Neural progenitor cell (in vitro differentiated cells): ENCODE data around the gene DTNA. TPM values are rescaled to one million over a fixed set of nuclear protein-coding genes. Genes with fewer than 3 reads are reported as not detected.
"Not testable (repeated sequence)": the region's sequence is repeated elsewhere in the genome, so short reads cannot be mapped to it uniquely, and the experiment has no call there.

ENCODE experiments used
- DNase-seq: peaks from one replicate; pipeline ENCODE4 v3.0.0-alpha.2; 2016; ENCODE audit warnings: low spot score
- H2AFZ ChIP-seq: fragments of 200-600 bp; sonication (generic); replicated peaks from 2 replicates; pipeline ENCODE4 v1.6.1; 2016; ENCODE audit warnings: antibody characterized with exemption
- H3F3A ChIP-seq: fragments of 200-600 bp; sonication (generic); 2 replicates; pipeline ENCODE4 v1.6.1; 2016; ENCODE audit warnings: antibody characterized with exemption, low read depth
- H3K27ac ChIP-seq: fragments of 200-600 bp; sonication (generic); 2 replicates; pipeline ENCODE4 v1.5.1; 2016; ENCODE audit warnings: mild to moderate bottlenecking
- H3K27me3 ChIP-seq: fragments of 200-600 bp; sonication (generic); 2 replicates; pipeline ENCODE4 v1.6.1; 2016; ENCODE audit warnings: mild to moderate bottlenecking, moderate library complexity
- H3K36me3 ChIP-seq: fragments of 200-600 bp; sonication (generic); 2 replicates; pipeline ENCODE4 v1.5.1; 2016
- H3K4me1 ChIP-seq: fragments of 200-600 bp; sonication (generic); 2 replicates; pipeline ENCODE4 v1.6.1; 2016; ENCODE audit warnings: mixed run types
- H3K4me2 ChIP-seq: fragments of 200-600 bp; sonication (generic); 2 replicates; pipeline ENCODE4 v1.6.1; 2016
- H3K4me3 ChIP-seq: fragments of 200-600 bp; sonication (generic); 2 replicates; pipeline ENCODE4 v1.5.1; 2016
- H3K79me2 ChIP-seq: fragments of 200-600 bp; sonication (generic); 2 replicates; pipeline ENCODE4 v1.6.1; 2016; ENCODE audit warnings: low read depth
- H3K9ac ChIP-seq: fragments of 200-600 bp; sonication (generic); 2 replicates; pipeline ENCODE4 v1.6.1; 2016
- H3K9me3 ChIP-seq: fragments of 200-600 bp; sonication (generic); 2 replicates; pipeline ENCODE4 v1.5.1; 2016; ENCODE audit warnings: low read depth
- H4K20me1 ChIP-seq: fragments of 200-600 bp; sonication (generic); 2 replicates; pipeline ENCODE4 v1.6.1; 2016; ENCODE audit warnings: low read depth
- H3K27ac Mint-ChIP-seq: 3 replicates; pipeline ENCODE4 v1.8.0; 2021; ENCODE audit warnings: mixed read lengths
- H3K27me3 Mint-ChIP-seq: 2 replicates; pipeline ENCODE4 v1.8.0; 2022; ENCODE audit warnings: low read depth, mild to moderate bottlenecking, inconsistent platforms, moderate library complexity, mixed read lengths; ENCODE audit not compliant: insufficient read depth
- H3K36me3 Mint-ChIP-seq: 3 replicates; pipeline ENCODE4 v1.8.0; 2021; ENCODE audit warnings: mixed read lengths
- H3K4me1 Mint-ChIP-seq: 3 replicates; pipeline ENCODE4 v1.8.0; 2021; ENCODE audit warnings: mixed read lengths
- H3K4me3 Mint-ChIP-seq: 3 replicates; pipeline ENCODE4 v1.8.0; 2021; ENCODE audit warnings: mild to moderate bottlenecking, moderate library complexity, mixed read lengths
- H3K9me3 Mint-ChIP-seq: 3 replicates; pipeline ENCODE4 v1.8.0; 2020; ENCODE audit warnings: mixed read lengths
- EZH2 ChIP-seq: fragments of 200-600 bp; sonication (generic); IDR thresholded peaks from 2 replicates; pipeline ENCODE4 v1.6.1; 2017; ENCODE audit warnings: antibody characterized with exemption, mild to moderate bottlenecking, moderate library complexity
- EZH2phosphoT487 ChIP-seq: fragments of 200-600 bp; sonication (generic); IDR thresholded peaks from 2 replicates; pipeline ENCODE4 v1.6.1; 2017; ENCODE audit warnings: antibody characterized with exemption
- total RNA-seq: library from RNA; depleted of rRNA; stranded (reverse); fragments of >200 nt; gene quantifications from 2 replicates; pipeline ENCODE4 v1.2.3, GENCODE V29; 2015; ENCODE audit warnings: low replicate concordance
- TF ChIP-seq, protein P1 (sequence below): fragments of 200-600 bp; sonication (generic); IDR thresholded peaks from 2 replicates; pipeline ENCODE4 v1.5.1; 2017; ENCODE audit warnings: antibody characterized with exemption, mild to moderate bottlenecking

DTNA gene
- total RNA-seq, 1 donor from 2014 or later, result 15.0 TPM

DNA sequence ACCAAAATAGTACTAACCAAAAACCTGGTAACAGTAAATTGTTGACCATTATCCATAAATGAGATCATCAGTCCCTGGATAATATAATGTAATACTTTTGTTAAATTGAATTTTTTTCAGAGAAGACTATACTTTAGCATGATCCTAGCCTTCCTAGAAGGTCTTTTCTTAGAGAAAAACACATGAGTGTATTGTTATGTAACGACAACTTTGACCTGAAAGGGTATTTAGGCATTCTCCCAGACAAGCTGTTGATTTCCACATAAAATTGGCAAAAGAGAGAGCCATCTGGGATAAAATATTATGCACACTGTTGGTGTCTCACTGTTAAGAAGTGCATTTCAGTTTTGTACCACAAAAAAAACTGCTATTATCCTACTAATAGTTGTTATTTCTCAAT is 211.1 kb downstream of the DTNA start:
- Histone ChIP-seq H3K27me3 (no peaks in the 10 kb centered on the region), H3K9ac (no peak overlapping the region), H3K4me2 (no peak overlapping the region), H3F3A (peaks cover 6% of the 10 kb centered on the region), H3K4me3 (no peak overlapping the region), H3K4me1 (peaks cover 8% of the 10 kb centered on the region), H3K36me3 (no peaks in the 10 kb centered on the region), H2AFZ (no peak overlapping the region), H3K9me3 (no peaks in the 10 kb centered on the region), H3K27ac (no peak overlapping the region), H4K20me1 (no peaks in the 10 kb centered on the region), H3K79me2 (no peaks in the 10 kb centered on the region)
- H3K27me3 Mint-ChIP-seq, result no peaks in the 10 kb centered on the region
- peaks cover 4% of the 10 kb centered on the region for H3K4me1 Mint-ChIP-seq
- no peaks in the 10 kb centered on the region for H3K9me3 Mint-ChIP-seq
- no peak overlapping the region for H3K4me3 Mint-ChIP-seq
- H3K36me3 Mint-ChIP-seq, result no peaks in the 10 kb centered on the region
- H3K27ac Mint-ChIP-seq, result no peak overlapping the region
- DNase-seq, result no peak
- TF ChIP-seq EZH2, result no peak
- TF ChIP-seq, protein P1, sequence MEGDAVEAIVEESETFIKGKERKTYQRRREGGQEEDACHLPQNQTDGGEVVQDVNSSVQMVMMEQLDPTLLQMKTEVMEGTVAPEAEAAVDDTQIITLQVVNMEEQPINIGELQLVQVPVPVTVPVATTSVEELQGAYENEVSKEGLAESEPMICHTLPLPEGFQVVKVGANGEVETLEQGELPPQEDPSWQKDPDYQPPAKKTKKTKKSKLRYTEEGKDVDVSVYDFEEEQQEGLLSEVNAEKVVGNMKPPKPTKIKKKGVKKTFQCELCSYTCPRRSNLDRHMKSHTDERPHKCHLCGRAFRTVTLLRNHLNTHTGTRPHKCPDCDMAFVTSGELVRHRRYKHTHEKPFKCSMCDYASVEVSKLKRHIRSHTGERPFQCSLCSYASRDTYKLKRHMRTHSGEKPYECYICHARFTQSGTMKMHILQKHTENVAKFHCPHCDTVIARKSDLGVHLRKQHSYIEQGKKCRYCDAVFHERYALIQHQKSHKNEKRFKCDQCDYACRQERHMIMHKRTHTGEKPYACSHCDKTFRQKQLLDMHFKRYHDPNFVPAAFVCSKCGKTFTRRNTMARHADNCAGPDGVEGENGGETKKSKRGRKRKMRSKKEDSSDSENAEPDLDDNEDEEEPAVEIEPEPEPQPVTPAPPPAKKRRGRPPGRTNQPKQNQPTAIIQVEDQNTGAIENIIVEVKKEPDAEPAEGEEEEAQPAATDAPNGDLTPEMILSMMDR, result no peak
- no peak for TF ChIP-seq EZH2phosphoT487

DNA sequence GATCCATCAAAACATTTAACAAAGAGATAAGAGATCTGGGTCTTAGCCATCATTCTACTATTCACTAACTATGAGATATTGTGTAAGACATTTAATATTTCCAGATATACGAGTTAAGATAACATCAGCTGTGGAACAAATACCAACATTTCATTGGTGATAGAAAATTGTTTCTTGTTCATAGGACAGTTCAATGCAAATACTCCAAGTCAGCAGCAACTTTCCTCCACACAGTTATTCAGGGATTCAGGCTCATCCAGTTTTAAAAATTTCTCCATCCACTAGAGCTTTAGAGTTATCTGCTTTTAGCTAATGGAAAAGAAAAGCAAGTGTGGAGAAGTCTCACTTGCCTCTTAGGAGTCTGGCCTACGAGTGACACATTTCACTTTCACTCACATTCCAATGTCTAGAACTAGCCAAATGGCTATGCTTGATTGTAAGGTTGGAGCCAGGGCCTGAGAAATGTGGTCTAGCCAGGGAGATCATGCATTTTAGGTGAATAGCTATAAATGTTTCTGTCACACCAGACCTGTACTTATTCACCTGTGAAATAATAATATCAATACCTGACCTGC is 211.8 kb downstream of the DTNA start:
- Histone ChIP-seq H3K79me2 (no peaks in the 10 kb centered on the region), H3F3A (peaks cover 5% of the 10 kb centered on the region), H4K20me1 (no peaks in the 10 kb centered on the region), H3K27me3 (no peaks in the 10 kb centered on the region), H3K4me1 (peaks cover 8% of the 10 kb centered on the region), H2AFZ (no peak overlapping the region), H3K4me2 (no peak overlapping the region), H3K27ac (no peak overlapping the region), H3K4me3 (no peak overlapping the region), H3K36me3 (no peaks in the 10 kb centered on the region), H3K9ac (no peak overlapping the region), H3K9me3 (no peaks in the 10 kb centered on the region)
- no peak for DNase-seq
- TF ChIP-seq EZH2, result no peak
- TF ChIP-seq, protein P1, result no peak
- no peak for TF ChIP-seq EZH2phosphoT487
- Mint-ChIP-seq H3K27ac (no peak overlapping the region), H3K4me3 (no peak overlapping the region), H3K4me1 (peaks cover 4% of the 10 kb centered on the region), H3K27me3 (no peaks in the 10 kb centered on the region), H3K9me3 (no peaks in the 10 kb centered on the region), H3K36me3 (no peaks in the 10 kb centered on the region)

DNA sequence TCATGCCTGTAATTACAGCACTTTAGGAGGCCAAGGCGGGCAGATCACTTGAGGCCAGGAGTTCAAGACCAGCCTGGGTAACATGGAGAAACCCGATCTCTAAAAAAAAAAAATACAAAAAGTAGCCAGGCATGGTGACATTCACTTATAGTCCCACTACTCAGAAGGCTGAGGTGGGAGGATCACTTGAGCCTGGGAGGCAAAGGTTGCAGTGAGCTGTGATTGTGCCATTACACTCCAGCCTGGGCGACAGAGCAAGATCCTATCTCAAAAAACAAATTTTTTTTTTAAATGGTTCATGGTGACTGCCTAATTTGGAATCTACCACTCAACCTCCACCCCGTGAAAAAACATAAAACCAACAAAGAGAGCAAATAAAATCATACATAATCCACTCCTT is 212.5 kb downstream of the DTNA start:
- not testable (repeated sequence) for H3K9me3 Mint-ChIP-seq, H3K79me2 ChIP-seq, H3K4me3 Mint-ChIP-seq, H3K4me3 ChIP-seq, H3K36me3 Mint-ChIP-seq, H3K27me3 Mint-ChIP-seq, H2AFZ ChIP-seq, H3K4me2 ChIP-seq, H3K36me3 ChIP-seq, H3K9ac ChIP-seq, H3K4me1 ChIP-seq, H3K27me3 ChIP-seq, H3K9me3 ChIP-seq, H3K27ac ChIP-seq, H3F3A ChIP-seq, H4K20me1 ChIP-seq, H3K27ac Mint-ChIP-seq, H3K4me1 Mint-ChIP-seq, DNase-seq

DNA sequence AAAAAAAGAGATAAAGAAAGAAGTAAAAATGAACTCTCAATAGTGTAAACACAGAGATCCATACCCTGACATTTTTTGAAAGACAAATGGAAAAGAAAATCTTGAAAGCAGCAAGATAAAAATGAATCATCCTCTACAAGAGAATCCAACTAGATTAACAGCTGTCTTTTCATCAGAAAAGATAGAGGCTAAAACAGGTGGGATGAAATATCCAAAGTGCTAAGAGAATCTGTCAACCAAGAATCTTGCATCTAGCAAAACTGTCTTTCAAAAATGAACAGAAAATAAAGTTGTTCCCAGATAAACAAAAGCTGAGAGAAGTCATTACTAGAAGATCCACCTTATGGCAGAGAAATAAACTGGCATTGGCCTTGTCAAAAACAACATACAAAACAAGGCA is 213.8 kb downstream of the DTNA start:
- H3K36me3 Mint-ChIP-seq, result no peaks in the 10 kb centered on the region
- H3K27ac Mint-ChIP-seq, result no peak overlapping the region
- DNase-seq, result no peak
- Histone ChIP-seq H3K27ac (no peak overlapping the region), H3K27me3 (no peaks in the 10 kb centered on the region), H3K36me3 (no peaks in the 10 kb centered on the region), H2AFZ (no peak overlapping the region), H3K9me3 (no peaks in the 10 kb centered on the region), H3F3A (peaks cover 5% of the 10 kb centered on the region), H3K4me1 (peaks cover 8% of the 10 kb centered on the region), H4K20me1 (no peaks in the 10 kb centered on the region), H3K4me3 (no peak overlapping the region), H3K9ac (no peak overlapping the region), H3K79me2 (no peaks in the 10 kb centered on the region), H3K4me2 (no peak overlapping the region)
- no peaks in the 10 kb centered on the region for H3K9me3 Mint-ChIP-seq
- H3K4me1 Mint-ChIP-seq, result peaks cover 12% of the 10 kb centered on the region
- no peak overlapping the region for H3K4me3 Mint-ChIP-seq
- H3K27me3 Mint-ChIP-seq, result no peaks in the 10 kb centered on the region
- TF ChIP-seq, protein P1, result no peak
